NB4 (cell line): ENCODE measurements around the gene DLG4.

Experiments
- DNase-seq: peaks from one replicate; pipeline ENCODE4 v3.0.0; 2010; ENCODE audit warnings: low read depth
- H3K4me3 ChIP-seq: one replicate; pipeline ENCODE4 v1.5.1; 2011; ENCODE audit warnings: mild to moderate bottlenecking, low read depth, low read length, moderate library complexity
- CTCF ChIP-seq: IDR thresholded peaks from one replicate; pipeline ENCODE4 v1.5.1; 2012; ENCODE audit warnings: low read depth, low read length
- MAX ChIP-seq: IDR thresholded peaks from 2 replicates; pipeline ENCODE4 v1.6.1; 2011; ENCODE audit warnings: low read depth, low read length
- MYC ChIP-seq: IDR thresholded peaks from 2 replicates; pipeline ENCODE4 v1.6.1; 2011; ENCODE audit warnings: low read depth, low read length
- POLR2A ChIP-seq: IDR thresholded peaks from 2 replicates; pipeline ENCODE4 v1.6.1; 2011; ENCODE audit warnings: mild to moderate bottlenecking; ENCODE audit not compliant: insufficient read length; ENCODE audit errors: extremely low read depth

Gene DLG4

GRCh38 chr17:7219812-7220592 lies at the start of gene DLG4, which contains the start of gene ACADVL:
DLG4 (minus strand) TSS chr17:7219836.
ACADVL (plus strand) TSS chr17:7219938; CDS start chr17:7219985, 47 bp downstream.
- peak; percentile 85 for DNase-seq
- H3K4me3 ChIP-seq, result peak within 1 kb of the TSS; percentile 79
- TF ChIP-seq MAX (peak; percentile 42), POLR2A (peak; percentile 50), MYC (0 out of 2 replicates have a peak, but pooled peaks have one; percentile 15), CTCF (no peak)

- H3K4me3 ChIP-seq, result no peak overlapping the region
- no peak for DNase-seq
- no peak for TF ChIP-seq MAX
- no peak for TF ChIP-seq POLR2A
- no peak for TF ChIP-seq MYC
- no peak for TF ChIP-seq CTCF
These were observed 47.1 kb upstream of the DLG4 start for GRCh38 chr17:7266784-7267183.

- TF ChIP-seq CTCF, result no peak
- TF ChIP-seq MAX, result no peak
- TF ChIP-seq POLR2A, result no peak
- TF ChIP-seq MYC, result no peak
- no peak overlapping the region for H3K4me3 ChIP-seq
- DNase-seq, result no peak
These were observed 44.1 kb upstream of the DLG4 start for GRCh38 chr17:7263801-7264078.

- no peak overlapping the region for H3K4me3 ChIP-seq
- DNase-seq, result no peak
- TF ChIP-seq POLR2A, result no peak
- TF ChIP-seq MYC, result no peak
- no peak for TF ChIP-seq CTCF
- no peak for TF ChIP-seq MAX
These were observed 43.5 kb upstream of the DLG4 start for GRCh38 chr17:7262935-7263800.

GRCh38 chr17:7262192-7262934 lies 42.7 kb upstream of the DLG4 start, which contains the start of gene CLDN7:
CLDN7 (minus strand) TSS chr17:7262478; CDS start chr17:7262043, 435 bp downstream.
- no peak within 1 kb of the TSS for H3K4me3 ChIP-seq
- no peak for DNase-seq
- TF ChIP-seq MYC (no peak), CTCF (no peak)
